ENCODE measurements around the gene OR5M8. TPM values are rescaled to one million over a fixed set of nuclear protein-coding genes. Genes with fewer than 3 reads are reported as not detected.

OR5M8 gene
- total RNA-seq (2022) (not detected in 2 replicates), Bru-seq, nascent RNA (not detected), BruChase-seq, experiment 1, labeled RNA remaining after a 2-hour chase (not detected), BruChase-seq, experiment 2, labeled RNA remaining after a 6-hour chase (not detected)
- long read RNA-seq = 0 reads

DNA sequence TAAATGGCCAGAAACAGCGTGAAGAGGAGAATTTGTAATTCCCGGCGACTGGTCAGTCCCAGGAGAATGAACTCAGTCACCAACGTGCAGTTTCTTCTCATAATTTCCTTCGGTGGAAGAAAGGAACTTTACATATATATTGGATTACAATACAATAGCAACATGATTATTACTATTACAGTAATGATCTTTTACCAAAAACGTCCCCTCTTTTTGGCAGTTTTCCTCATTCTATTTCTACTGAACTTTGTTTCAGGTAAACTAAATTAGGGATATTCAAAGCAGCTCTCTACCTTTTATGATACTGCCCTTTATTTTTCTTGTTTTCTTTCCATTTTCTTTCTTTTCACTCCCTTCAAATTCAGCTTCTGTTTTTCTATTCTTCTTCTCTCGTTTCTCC lies at the start of gene OR5M8:
OR5M8 (minus strand) TSS at position 101 of the 400 bp plus-strand sequence; CDS start at position 101, 0 bp downstream.
- peaks cover 11% of the 10 kb centered on the region for H3K27me3 Mint-ChIP-seq (ENCODE audit: insufficient read depth, unreplicated experiment)
- DNase-seq = no peak
- Histone ChIP-seq H3K9me3 (no peaks in the 10 kb centered on the region), H3K4me3 (ENCODE audit: low read depth, low read length) (no peak within 1 kb of the TSS), H3K4me1 (no peaks in the 10 kb centered on the region), H3K27me3 (replicated peaks; ENCODE audit: control insufficient read depth, insufficient read depth, low read length) (no peaks in the 10 kb centered on the region), H3K36me3 (ENCODE audit: control insufficient read depth, insufficient read depth, low read length) (no peaks in the 10 kb centered on the region)
- H3K4me3 Mint-ChIP-seq (ENCODE audit: unreplicated experiment) = no peak within 1 kb of the TSS
- intact Hi-C loops (cut with micrococcal nuclease; ENCODE audit: unreplicated experiment) = no loop called here
- TF ChIP-seq CTCF (IDR thresholded peaks at IDR 0.05; ENCODE audit: insufficient read depth in 1 of 2, low read depth in 1 of 2, low read length in 1 of 2, severe bottlenecking in 1 of 2, unreplicated experiment in 1 of 2) = no peak
- H3K4me1 Mint-ChIP-seq (ENCODE audit: low read depth, unreplicated experiment) = no peaks in the 10 kb centered on the region
- ChIA-PET POLR2A (no interaction called here), CTCF (no interaction called here)
- no peak within 1 kb of the TSS for H3K27ac Mint-ChIP-seq (ENCODE audit: unreplicated experiment)
- H3K9me3 Mint-ChIP-seq (ENCODE audit: unreplicated experiment) = no peaks in the 10 kb centered on the region
- no peaks in the 10 kb centered on the region for H3K36me3 Mint-ChIP-seq (ENCODE audit: insufficient read depth, unreplicated experiment)
- BruUV-seq (replicated peaks) = no TSS peak

- Mint-ChIP-seq H3K4me1 (ENCODE audit: low read depth, unreplicated experiment) (no peaks in the 10 kb centered on the region), H3K27ac (ENCODE audit: unreplicated experiment) (no peak overlapping the region), H3K27me3 (ENCODE audit: insufficient read depth, unreplicated experiment) (no peaks in the 10 kb centered on the region), H3K36me3 (ENCODE audit: insufficient read depth, unreplicated experiment) (no peaks in the 10 kb centered on the region), H3K9me3 (ENCODE audit: unreplicated experiment) (no peaks in the 10 kb centered on the region), H3K4me3 (ENCODE audit: unreplicated experiment) (no peak overlapping the region)
- no peak for DNase-seq
- H3K36me3 ChIP-seq (ENCODE audit: control insufficient read depth, insufficient read depth, low read length) = no peaks in the 10 kb centered on the region
- ChIA-PET CTCF (no interaction called here), POLR2A (no interaction called here)
- no TSS peak for BruUV-seq (replicated peaks)
- no peak overlapping the region for H3K4me3 ChIP-seq (ENCODE audit: low read depth, low read length)
- no peaks in the 10 kb centered on the region for H3K9me3 ChIP-seq
- no peaks in the 10 kb centered on the region for H3K4me1 ChIP-seq
- TF ChIP-seq CTCF (IDR thresholded peaks at IDR 0.05; ENCODE audit: insufficient read depth in 1 of 2, low read depth in 1 of 2, low read length in 1 of 2, severe bottlenecking in 1 of 2, unreplicated experiment in 1 of 2) = no peak
- intact Hi-C loops (cut with micrococcal nuclease; ENCODE audit: unreplicated experiment) = no loop called here
- no peaks in the 10 kb centered on the region for H3K27me3 ChIP-seq (replicated peaks; ENCODE audit: control insufficient read depth, insufficient read depth, low read length)
Measured at GRCh38 chr11:56533054-56533740, 42.0 kb upstream of the OR5M8 start.

DNA sequence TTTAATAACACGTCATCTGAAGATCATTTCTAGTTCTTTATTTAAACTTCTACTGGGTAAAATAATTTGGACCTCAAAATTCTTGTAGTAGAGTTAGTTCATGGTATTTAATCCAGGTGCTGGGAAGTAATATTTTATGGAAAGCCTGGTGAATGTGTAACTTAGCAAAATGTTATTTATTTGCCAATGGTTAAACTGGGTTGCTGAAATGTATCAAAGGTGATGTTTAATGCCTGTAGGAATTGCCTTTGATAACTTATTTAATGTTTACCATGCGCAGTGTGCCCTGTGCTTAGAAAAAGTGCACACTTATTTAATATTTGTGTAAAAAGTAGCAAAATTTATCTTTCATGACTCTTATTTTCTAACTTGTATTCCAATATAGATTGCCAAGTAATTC lies 40.7 kb upstream of the OR5M8 start:
- Histone ChIP-seq H3K27me3 (replicated peaks; ENCODE audit: control insufficient read depth, insufficient read depth, low read length) (no peaks in the 10 kb centered on the region), H3K4me1 (no peaks in the 10 kb centered on the region), H3K36me3 (ENCODE audit: control insufficient read depth, insufficient read depth, low read length) (no peaks in the 10 kb centered on the region), H3K4me3 (ENCODE audit: low read depth, low read length) (no peak overlapping the region), H3K9me3 (no peaks in the 10 kb centered on the region)
- intact Hi-C loops (cut with micrococcal nuclease; ENCODE audit: unreplicated experiment) = no loop called here
- POLR2A ChIA-PET = no interaction called here
- BruUV-seq (replicated peaks) = no TSS peak
- Mint-ChIP-seq H3K27ac (ENCODE audit: unreplicated experiment) (no peak overlapping the region), H3K36me3 (ENCODE audit: insufficient read depth, unreplicated experiment) (no peaks in the 10 kb centered on the region), H3K4me1 (ENCODE audit: low read depth, unreplicated experiment) (no peaks in the 10 kb centered on the region), H3K27me3 (ENCODE audit: insufficient read depth, unreplicated experiment) (no peaks in the 10 kb centered on the region), H3K4me3 (ENCODE audit: unreplicated experiment) (no peak overlapping the region), H3K9me3 (ENCODE audit: unreplicated experiment) (no peaks in the 10 kb centered on the region)
- DNase-seq = no peak
- no peak for TF ChIP-seq CTCF (IDR thresholded peaks at IDR 0.05; ENCODE audit: insufficient read depth in 1 of 2, low read depth in 1 of 2, low read length in 1 of 2, severe bottlenecking in 1 of 2, unreplicated experiment in 1 of 2)
- CTCF ChIA-PET = no interaction called here
